SU-DHL-6 (cell line): Measurements from ENCODE around the gene SPATA33.

Source experiments
- H2AFZ ChIP-seq: fragments of 200-600 bp; sonication (generic); 2 replicates; pipeline ENCODE4 v1.6.1; 2014; ENCODE audit warnings: low read depth, mild to moderate bottlenecking, moderate library complexity, mixed read lengths, antibody characterized with exemption, low read length; ENCODE audit not compliant: severe bottlenecking
- H3F3A ChIP-seq: fragments of 200-600 bp; shearing (Covaris generic); 2 replicates; pipeline ENCODE4 v1.6.0; 2016; ENCODE audit warnings: antibody characterized with exemption, mild to moderate bottlenecking; ENCODE audit not compliant: insufficient read depth
- H3K27ac ChIP-seq: fragments of 200-600 bp; sonication (generic); 2 replicates; pipeline ENCODE4 v1.5.1; 2016; ENCODE audit warnings: low read depth, mild to moderate bottlenecking, low read length, moderate library complexity, mixed read lengths
- H3K27me3 ChIP-seq: fragments of 200-600 bp; sonication (generic), shearing (Covaris generic); 2 replicates; pipeline ENCODE4 v1.6.0; 2014; ENCODE audit warnings: mild to moderate bottlenecking, low read length
- H3K36me3 ChIP-seq: fragments of 200-600 bp; sonication (generic); 2 replicates; pipeline ENCODE4 v1.6.1; 2014; ENCODE audit warnings: mild to moderate bottlenecking, low read length, mixed read lengths
- H3K4me2 ChIP-seq: fragments of 300-600, 200-600 bp; shearing (Covaris generic), sonication (generic); 2 replicates; pipeline ENCODE4 v1.6.0; 2014; ENCODE audit warnings: low read length, low read depth, mild to moderate bottlenecking; ENCODE audit not compliant: poor library complexity, severe bottlenecking
- H3K4me3 ChIP-seq: fragments of 200-600 bp; sonication (generic); 2 replicates; pipeline ENCODE4 v1.5.1; 2014; ENCODE audit warnings: antibody characterized with exemption, low read length, mild to moderate bottlenecking, mixed read lengths; ENCODE audit not compliant: insufficient read depth, poor library complexity, severe bottlenecking
- H3K79me2 ChIP-seq: fragments of 200-600 bp; sonication (generic); 2 replicates; pipeline ENCODE4 v1.6.1; 2014; ENCODE audit warnings: mild to moderate bottlenecking, low read length, moderate library complexity; ENCODE audit not compliant: insufficient read depth
- H3K9ac ChIP-seq: fragments of 200-600 bp; sonication (generic); 2 replicates; pipeline ENCODE4 v1.7.0; 2014; ENCODE audit warnings: mild to moderate bottlenecking, low read length
- H3K9me2 ChIP-seq: fragments of 200-600 bp; sonication (generic); replicated peaks from 2 replicates; pipeline ENCODE4 v1.6.1; 2014; ENCODE audit warnings: low read length; ENCODE audit not compliant: insufficient read depth
- H3K9me3 ChIP-seq: fragments of 200-600 bp; sonication (generic); 2 replicates; pipeline ENCODE4 v1.6.1; 2014; ENCODE audit warnings: low read length, mixed read lengths; ENCODE audit not compliant: insufficient read depth
- H4K20me1 ChIP-seq: fragments of 200-600 bp; sonication (generic); 2 replicates; pipeline ENCODE4 v1.6.1; 2014; ENCODE audit warnings: low read depth, mild to moderate bottlenecking, antibody characterized with exemption, low read length, moderate library complexity, mixed read lengths
- EZH2phosphoT487 ChIP-seq: fragments of 200-600 bp; sonication (generic), shearing (Covaris generic); conservative IDR thresholded peaks from 2 replicates; pipeline ENCODE4 v1.6.1; 2018; ENCODE audit warnings: mild to moderate bottlenecking, antibody characterized with exemption, low read length, moderate library complexity, mixed read lengths
- TF ChIP-seq, protein P1 (sequence below): fragments of 200-600 bp; sonication (generic); IDR thresholded peaks from one replicate; pipeline ENCODE4 v1.5.1; 2017; ENCODE audit warnings: antibody characterized with exemption, mild to moderate bottlenecking, low read length, moderate library complexity; ENCODE audit not compliant: insufficient read depth, poor library complexity, severe bottlenecking

SPATA33 gene

GRCh38 chr16:89695875-89696669 lies 38.4 kb downstream of the SPATA33 start:
- Histone ChIP-seq H3K27ac (no peak overlapping the region; the same call in 1 of the 2 replicates), H3K79me2 (no peaks in the 10 kb centered on the region), H3F3A (no peaks in the 10 kb centered on the region), H3K9me2 (no peaks in the 10 kb centered on the region), H3K9ac (no peak overlapping the region), H3K9me3 (no peaks in the 10 kb centered on the region), H3K4me2 (no peak overlapping the region), H4K20me1 (no peaks in the 10 kb centered on the region; the same call in 1 of the 2 replicates), H3K4me3 (no peak overlapping the region), H2AFZ (no peak overlapping the region), H3K27me3 (no peaks in the 10 kb centered on the region), H3K36me3 (no peaks in the 10 kb centered on the region)
- no peak for TF ChIP-seq EZH2phosphoT487
- TF ChIP-seq, protein P1, sequence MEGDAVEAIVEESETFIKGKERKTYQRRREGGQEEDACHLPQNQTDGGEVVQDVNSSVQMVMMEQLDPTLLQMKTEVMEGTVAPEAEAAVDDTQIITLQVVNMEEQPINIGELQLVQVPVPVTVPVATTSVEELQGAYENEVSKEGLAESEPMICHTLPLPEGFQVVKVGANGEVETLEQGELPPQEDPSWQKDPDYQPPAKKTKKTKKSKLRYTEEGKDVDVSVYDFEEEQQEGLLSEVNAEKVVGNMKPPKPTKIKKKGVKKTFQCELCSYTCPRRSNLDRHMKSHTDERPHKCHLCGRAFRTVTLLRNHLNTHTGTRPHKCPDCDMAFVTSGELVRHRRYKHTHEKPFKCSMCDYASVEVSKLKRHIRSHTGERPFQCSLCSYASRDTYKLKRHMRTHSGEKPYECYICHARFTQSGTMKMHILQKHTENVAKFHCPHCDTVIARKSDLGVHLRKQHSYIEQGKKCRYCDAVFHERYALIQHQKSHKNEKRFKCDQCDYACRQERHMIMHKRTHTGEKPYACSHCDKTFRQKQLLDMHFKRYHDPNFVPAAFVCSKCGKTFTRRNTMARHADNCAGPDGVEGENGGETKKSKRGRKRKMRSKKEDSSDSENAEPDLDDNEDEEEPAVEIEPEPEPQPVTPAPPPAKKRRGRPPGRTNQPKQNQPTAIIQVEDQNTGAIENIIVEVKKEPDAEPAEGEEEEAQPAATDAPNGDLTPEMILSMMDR: no peak

- H3K36me3 ChIP-seq: no peaks in the 10 kb centered on the region
- TF ChIP-seq EZH2phosphoT487: no peak
- H3K4me2 ChIP-seq: no peak overlapping the region
- H4K20me1 ChIP-seq: no peaks in the 10 kb centered on the region; the same call in 1 of the 2 replicates
- H3F3A ChIP-seq: no peaks in the 10 kb centered on the region
- H2AFZ ChIP-seq: no peak overlapping the region
- H3K4me3 ChIP-seq: no peak overlapping the region
- no peaks in the 10 kb centered on the region for H3K27me3 ChIP-seq
- no peak overlapping the region for H3K9ac ChIP-seq
- H3K9me2 ChIP-seq: no peaks in the 10 kb centered on the region
- no peaks in the 10 kb centered on the region for H3K79me2 ChIP-seq
- H3K9me3 ChIP-seq: no peaks in the 10 kb centered on the region
- H3K27ac ChIP-seq: no peak overlapping the region; the same call in 1 of the 2 replicates
These were observed 39.1 kb downstream of the SPATA33 start for GRCh38 chr16:89696670-89697128.

DNA sequence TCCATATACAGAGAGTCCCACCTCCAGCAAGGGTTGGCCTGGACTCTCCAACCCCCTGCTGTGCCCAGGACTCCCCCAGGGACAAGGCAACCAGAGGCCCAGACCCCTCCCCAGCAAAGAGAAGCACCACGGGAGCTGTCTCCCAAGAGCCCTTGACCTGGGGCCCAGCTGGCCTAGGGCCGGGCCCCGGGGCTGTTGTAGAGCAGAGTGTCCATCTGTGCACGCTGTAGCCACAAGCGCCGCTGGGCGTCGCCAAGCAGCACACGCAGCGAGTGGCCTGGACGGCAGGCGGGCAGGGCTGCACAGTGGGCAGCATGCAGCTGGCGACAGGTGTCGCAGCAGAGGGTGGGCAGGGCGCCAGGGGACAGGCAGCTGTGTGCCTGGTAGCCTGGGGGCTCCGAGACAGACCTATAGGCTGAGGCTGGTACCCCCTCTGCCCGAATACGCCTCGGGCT lies 39.6 kb downstream of the SPATA33 start:
- Histone ChIP-seq H3K27ac (no peak overlapping the region), H3K36me3 (no peaks in the 10 kb centered on the region), H3K9ac (no peak overlapping the region)

More for the DNA sequence above, 39.6 kb downstream of the SPATA33 start:
- Histone ChIP-seq H3K4me2 (no peak overlapping the region), H3K9me2 (no peaks in the 10 kb centered on the region), H3K9me3 (no peaks in the 10 kb centered on the region), H3K27me3 (no peaks in the 10 kb centered on the region), H2AFZ (no peak overlapping the region), H3K4me3 (no peak overlapping the region), H4K20me1 (no peaks in the 10 kb centered on the region; the same call in 1 of the 2 replicates), H3F3A (no peaks in the 10 kb centered on the region), H3K79me2 (no peaks in the 10 kb centered on the region)
- TF ChIP-seq, protein P1: no peak
- TF ChIP-seq EZH2phosphoT487: no peak
